ENCODE results near the gene RNF5.

The RNF5 gene

DNA sequence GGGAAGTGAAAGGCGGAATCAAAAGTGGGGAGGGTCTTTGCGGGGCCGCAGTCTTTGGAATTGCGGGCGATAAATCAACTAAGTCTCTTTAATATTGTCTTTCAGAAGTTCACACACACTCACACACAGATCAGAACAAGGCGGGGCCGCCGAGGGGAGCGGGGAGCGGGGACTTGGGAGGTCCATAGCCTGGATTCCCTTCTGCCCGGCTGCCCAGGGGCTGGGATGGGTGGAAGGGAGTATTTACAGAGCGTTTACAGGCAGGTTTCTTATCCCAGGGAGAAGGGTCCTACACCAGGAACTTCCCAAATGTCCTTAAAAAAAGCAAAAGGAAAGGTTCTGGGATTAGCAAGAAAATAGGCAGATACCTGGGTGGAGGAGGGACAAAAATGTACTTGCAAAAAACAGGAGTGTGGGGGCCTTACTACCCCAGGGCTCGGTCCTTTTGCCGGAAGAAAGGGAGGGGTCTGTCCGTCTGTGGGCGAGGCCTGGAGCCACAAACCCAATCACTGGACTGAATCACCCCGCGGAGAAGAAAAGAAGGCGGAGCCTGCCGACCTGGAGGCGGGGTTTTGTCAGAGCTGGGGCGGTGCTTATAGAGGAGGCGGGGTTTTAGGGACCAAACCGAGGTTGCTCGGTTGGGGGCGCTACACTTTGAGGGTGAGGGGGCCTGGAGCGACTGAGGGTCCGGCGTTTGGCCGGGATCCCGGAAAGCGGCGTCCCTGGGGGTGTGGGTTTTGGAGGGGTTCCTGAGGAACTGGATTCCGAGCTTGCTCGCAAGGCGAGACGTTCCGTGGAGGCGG lies 29.7 kb upstream of the RNF5 start:
- H3K4me3 ChIP-seq (ENCODE audit: low read length), result peak overlapping the region; percentile 82
- TF ChIP-seq, protein P1, sequence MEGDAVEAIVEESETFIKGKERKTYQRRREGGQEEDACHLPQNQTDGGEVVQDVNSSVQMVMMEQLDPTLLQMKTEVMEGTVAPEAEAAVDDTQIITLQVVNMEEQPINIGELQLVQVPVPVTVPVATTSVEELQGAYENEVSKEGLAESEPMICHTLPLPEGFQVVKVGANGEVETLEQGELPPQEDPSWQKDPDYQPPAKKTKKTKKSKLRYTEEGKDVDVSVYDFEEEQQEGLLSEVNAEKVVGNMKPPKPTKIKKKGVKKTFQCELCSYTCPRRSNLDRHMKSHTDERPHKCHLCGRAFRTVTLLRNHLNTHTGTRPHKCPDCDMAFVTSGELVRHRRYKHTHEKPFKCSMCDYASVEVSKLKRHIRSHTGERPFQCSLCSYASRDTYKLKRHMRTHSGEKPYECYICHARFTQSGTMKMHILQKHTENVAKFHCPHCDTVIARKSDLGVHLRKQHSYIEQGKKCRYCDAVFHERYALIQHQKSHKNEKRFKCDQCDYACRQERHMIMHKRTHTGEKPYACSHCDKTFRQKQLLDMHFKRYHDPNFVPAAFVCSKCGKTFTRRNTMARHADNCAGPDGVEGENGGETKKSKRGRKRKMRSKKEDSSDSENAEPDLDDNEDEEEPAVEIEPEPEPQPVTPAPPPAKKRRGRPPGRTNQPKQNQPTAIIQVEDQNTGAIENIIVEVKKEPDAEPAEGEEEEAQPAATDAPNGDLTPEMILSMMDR (IDR thresholded peaks at IDR 0.05; ENCODE audit: insufficient read depth, low read depth, low read length, missing control alignments), result peak; percentile 55
- peak; percentile 89 for DNase-seq (ENCODE audit: low read depth)

DNA sequence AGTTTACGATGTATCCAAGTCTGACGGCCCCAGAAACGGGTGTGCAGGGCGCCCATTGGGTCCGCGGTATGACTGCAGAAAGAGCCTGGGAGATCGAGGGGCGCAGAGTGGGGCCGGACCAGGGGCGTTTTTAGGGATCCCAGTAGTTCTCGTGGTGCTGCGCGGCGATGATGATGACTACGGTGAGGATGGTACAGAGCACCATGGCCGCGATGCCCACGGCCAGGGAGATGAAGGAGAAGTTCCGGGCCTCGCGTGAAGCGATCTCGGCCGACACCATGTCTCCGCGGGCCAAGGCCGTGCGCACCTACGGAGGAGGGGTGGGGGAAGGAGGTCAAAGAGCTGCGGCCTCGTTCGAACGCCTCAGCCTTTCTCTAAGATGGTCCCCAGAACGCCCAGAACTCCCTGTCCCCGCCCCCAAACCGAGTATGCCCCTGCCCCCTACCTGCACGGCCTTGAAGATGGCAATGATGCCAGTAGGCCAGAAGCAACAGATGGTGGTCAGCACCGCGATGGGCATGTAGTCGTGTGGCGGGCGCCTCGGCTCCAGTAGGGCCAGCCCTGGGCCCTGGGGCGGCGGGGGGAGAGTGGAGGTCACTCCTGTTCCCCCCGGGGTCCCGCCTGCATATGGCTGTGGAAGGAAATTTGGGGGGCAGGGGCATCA lies 29.0 kb upstream of the RNF5 start:
- TF ChIP-seq, protein P1 (IDR thresholded peaks at IDR 0.05; ENCODE audit: insufficient read depth, low read depth, low read length, missing control alignments), result no peak
- DNase-seq (ENCODE audit: low read depth), result no peak
- peak overlapping the region; percentile 82 for H3K4me3 ChIP-seq (ENCODE audit: low read length)

DNA sequence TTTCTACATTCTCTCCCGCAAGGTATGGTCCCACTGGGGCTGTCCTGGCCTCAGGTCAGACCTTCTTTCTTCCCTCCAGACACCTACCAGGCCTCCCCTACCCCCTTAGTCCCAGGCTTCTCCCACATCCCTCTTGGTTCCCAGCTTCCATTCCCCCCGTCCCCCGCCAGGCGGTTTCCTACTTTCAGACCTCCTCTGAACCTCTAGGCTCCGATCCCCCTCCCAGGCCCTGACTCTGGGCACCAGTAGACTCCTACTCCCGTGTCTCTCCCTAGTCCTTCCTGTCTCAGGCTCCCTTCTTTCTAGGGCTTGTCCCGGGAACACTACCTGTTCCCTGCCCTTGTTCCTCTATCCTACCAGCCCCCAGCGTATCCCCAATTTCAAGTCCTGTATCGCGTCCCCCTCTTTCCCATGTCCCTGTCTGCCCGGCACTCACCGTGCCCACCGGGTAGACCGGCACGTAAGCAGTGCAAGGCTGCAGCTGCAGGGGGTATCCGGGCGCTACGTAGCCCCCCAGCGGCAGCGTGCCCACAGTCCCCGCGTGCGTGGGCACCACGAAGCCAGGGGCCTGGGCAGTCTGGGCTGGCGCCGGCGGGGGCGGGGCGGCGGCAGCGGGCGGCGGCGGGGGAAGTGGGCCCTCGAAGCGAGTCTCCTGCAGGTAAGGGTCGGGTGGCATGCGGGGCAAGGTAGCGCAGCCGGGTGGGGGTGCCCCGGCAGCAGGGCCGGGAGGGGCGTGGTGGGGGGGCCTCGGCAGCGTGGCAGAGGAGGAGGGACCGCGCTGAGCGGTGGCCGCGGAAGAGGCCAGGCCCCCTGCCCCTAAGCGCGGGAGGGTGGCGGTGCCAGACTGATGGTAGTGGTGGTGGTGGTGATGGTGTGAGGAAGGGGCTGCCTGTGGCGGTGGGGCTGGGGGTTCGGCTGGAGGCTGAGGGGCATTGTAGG lies 28.0 kb upstream of the RNF5 start:
- no peak overlapping the region for H3K4me3 ChIP-seq (ENCODE audit: low read length)
- TF ChIP-seq, protein P1 (IDR thresholded peaks at IDR 0.05; ENCODE audit: insufficient read depth, low read depth, low read length, missing control alignments), result no peak
- no peak for DNase-seq (ENCODE audit: low read depth)

DNA sequence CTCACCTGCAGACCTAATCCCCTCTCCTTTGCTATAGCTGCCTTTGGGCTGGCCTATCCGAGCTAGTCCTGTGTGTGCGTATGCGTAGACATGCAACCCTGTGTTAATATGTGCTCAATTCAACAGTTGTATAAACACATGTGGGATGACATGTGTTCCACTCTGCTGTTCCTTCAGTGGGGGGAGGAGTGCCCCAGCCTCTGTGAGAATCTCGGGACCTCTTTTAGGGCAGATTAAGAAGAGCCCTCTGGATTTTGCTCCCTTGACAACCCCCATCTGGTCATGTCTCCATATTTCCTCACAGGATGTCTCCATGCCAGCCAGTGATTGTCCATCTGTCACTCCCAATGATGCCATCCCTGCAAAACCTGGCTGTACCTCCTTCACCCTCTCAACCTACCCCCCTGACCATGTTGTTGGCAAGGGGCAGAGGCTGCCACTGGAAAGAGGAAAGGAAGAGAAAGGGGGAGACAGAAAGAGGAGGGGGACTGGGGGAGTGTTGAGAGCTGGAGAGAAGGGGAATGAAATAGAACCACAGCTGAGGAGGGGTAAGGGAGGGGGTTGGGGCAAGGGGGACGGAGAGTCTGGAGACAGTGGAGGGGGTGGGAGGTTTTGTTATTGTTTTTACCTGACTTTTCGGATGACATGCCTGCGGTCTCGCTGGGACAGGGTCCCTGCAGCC lies 26.9 kb upstream of the RNF5 start:
- H3K4me3 ChIP-seq (ENCODE audit: low read length), result no peak overlapping the region
- DNase-seq (ENCODE audit: low read depth), result no peak
- TF ChIP-seq, protein P1 (IDR thresholded peaks at IDR 0.05; ENCODE audit: insufficient read depth, low read depth, low read length, missing control alignments), result no peak

DNA sequence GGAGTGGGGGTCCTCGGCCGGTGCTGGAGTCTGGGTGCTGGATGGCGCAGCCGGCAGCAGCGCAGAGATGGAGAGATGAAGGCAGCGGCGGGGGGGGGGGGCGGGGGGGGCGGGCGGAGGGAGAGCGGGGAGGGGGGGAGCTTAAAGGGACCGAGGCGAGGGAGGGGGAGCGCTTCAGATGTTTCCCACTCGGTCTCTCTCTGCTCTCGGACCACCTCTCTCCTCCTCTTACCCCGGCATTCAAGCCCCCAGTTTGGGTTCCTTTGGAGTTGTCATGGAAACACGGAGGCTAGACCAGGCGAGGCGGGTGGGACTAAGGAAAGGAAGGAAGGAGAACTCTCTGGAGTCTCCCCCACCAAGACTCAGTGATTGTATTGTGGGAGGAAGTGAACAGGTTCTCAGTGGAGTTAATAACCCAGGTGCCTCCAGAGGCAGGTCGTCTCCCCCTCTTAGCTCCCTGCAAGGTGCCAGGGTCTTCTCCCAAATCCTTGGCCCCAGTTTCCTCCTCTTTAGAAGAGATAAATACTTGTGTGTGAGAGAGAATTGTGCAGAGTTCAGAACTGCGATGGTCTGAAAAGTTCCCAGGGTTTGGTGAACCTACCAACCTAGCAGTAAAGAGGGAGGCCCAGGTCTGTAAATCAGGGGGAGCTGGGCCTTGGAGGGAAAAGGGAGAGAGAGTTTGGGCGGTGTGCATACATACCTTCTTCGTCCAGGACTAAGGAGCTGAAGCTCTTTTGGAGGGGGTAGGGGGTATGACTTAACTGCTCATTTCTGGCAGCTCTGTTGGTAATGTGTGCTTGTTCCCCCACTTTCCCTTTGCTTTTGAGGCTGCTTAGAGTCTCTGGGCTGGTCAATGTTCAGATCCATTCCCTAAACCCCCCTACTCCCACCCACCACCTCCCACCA lies 26.1 kb upstream of the RNF5 start, which contains the start of gene PRRT1:
TSS of gene PRRT1 (minus strand) at position 77 of the 906 bp plus-strand sequence. CDS start 112 bp downstream, outside the sequence.
- no peak for DNase-seq (ENCODE audit: low read depth)
- H3K4me3 ChIP-seq (ENCODE audit: low read length), result peak within 1 kb of the TSS; percentile 94
- TF ChIP-seq, protein P1 (IDR thresholded peaks at IDR 0.05; ENCODE audit: insufficient read depth, low read depth, low read length, missing control alignments), result no peak
